Frontal cortex (tissue), 4 donors: ENCODE measurements around the gene IGFALS. TPM values are rescaled to one million over a fixed set of nuclear protein-coding genes. Genes with fewer than 3 reads are reported as not detected.

ENCODE experiments used
- DNase-seq, 2 donors: peaks; one replicate each; pipeline ENCODE4 v3.0.0; 2012; ENCODE audit warnings: low spot score in 2 of 2
- FAIRE-seq: peaks from 2 replicates; lab custom pipeline; 2012; peaks lifted over from hg19 to GRCh38; lab: Jason Lieb, UNC
- total RNA-seq: library from RNA; depleted of rRNA; stranded (reverse); fragments of >200 nt; gene quantifications from one replicate; pipeline ENCODE4 v1.2.3, GENCODE V29; 2014
- donor health status: control.
- donor health status: control.
- donor health status: control.

Gene IGFALS
- total RNA-seq, 1 donor from 2014 or later: under 0.01 TPM

GRCh38 chr16:1791256-1791942 lies 2.1 kb downstream of the IGFALS start:
- no peak for FAIRE-seq
- peak in 1 of 2 donors; percentile 38 for DNase-seq

- FAIRE-seq (no peak), DNase-seq (no peak)
Observed at GRCh38 chr16:1790611-1791255, 2.8 kb downstream of the IGFALS start.

- DNase-seq: no peak
- no peak for FAIRE-seq
Observed at GRCh38 chr16:1790261-1790610, 3.3 kb downstream of the IGFALS start.

- DNase-seq (no peak), FAIRE-seq (no peak)
Observed at GRCh38 chr16:1789643-1790045, 3.9 kb downstream of the IGFALS start.

DNA sequence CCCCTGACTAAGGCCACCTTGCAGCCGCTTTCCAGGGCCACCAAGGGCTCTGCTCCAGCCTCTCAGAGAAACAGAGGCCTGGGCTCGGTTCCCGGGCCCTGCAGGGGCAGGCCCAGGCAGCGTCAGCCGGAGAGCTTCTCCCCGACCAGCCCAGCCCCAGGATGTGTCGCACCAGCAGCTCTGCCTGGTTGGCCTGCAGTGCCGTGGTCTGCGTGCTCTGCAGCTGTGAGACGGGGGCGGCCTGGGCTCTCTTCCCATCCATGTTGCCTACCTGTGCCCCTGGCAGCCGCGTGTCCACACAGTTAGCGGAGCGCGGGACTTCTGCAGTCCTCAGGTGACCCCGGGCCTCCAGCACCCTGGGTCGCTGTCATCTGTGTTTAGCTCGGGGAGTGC lies 4.8 kb downstream of the IGFALS start:
- FAIRE-seq: no peak
- DNase-seq: no peak

- DNase-seq: no peak
- FAIRE-seq: no peak
Observed at GRCh38 chr16:1788095-1788707, 5.3 kb downstream of the IGFALS start.

GRCh38 chr16:1787322-1788094 lies 6.0 kb downstream of the IGFALS start:
- no peak for DNase-seq

GRCh38 chr16:1787056-1787321 lies 6.5 kb downstream of the IGFALS start:
- FAIRE-seq (no peak), DNase-seq (no peak)

More at GRCh38 chr16:1787322-1788094, 6.0 kb downstream of the IGFALS start:
- no peak for FAIRE-seq

DNA sequence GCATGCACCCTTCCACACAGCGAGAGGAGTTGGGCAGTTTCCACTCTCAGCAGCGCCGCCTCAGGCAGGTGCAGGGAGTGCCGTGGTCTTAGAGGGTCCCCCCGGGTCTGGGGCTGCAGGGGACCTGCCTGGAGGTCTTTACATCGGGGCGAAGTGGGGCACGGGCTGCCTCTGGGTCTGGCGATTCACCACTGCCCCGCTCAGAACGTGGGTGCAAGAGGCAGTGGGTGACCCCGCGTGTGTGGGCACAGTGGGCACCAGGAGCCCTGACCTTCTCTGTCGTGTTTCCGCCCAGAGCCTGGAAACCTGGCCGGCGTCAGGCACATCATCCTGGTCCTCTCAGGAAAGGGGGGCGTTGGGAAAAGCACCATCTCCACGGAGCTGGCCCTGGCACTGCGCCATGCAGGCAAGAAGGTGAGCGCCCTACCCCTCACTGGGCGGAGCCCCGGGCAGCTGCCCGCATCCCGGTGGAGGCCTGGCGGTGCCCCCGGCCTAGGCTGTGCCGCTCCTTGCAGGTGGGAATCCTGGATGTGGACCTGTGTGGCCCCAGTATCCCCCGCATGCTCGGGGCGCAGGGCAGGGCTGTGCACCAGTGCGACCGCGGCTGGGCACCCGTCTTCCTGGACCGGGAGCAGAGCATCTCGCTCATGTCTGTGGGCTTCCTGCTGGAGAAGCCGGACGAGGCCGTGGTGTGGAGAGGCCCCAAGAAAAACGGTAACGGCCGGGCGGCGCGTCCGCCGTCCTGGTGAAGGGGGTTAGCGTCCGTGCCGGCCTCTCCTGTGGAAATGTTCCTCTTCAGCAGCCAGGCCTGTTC lies 7.1 kb downstream of the IGFALS start:
- FAIRE-seq (no peak), DNase-seq (no peak)

DNA sequence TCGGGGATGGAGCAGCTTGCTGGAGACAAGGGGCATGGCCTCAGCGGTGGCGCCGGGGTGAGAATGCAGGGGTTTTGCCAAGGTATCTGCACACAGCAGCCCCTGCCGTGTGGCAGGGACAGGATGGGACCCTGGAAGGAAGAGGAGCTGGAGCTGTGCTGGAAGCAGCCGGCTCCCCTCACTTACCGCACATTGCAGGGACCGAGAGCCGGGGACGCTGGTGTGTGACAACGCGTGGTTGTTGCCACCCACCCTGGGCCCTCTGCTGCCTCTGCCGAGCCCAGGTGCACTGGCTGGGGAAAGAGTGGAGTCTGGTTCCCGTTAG lies 7.7 kb downstream of the IGFALS start:
- FAIRE-seq: no peak
- no peak for DNase-seq

GRCh38 chr16:1784977-1785845 lies 8.3 kb downstream of the IGFALS start:
- DNase-seq: no peak
- no peak for FAIRE-seq

DNA sequence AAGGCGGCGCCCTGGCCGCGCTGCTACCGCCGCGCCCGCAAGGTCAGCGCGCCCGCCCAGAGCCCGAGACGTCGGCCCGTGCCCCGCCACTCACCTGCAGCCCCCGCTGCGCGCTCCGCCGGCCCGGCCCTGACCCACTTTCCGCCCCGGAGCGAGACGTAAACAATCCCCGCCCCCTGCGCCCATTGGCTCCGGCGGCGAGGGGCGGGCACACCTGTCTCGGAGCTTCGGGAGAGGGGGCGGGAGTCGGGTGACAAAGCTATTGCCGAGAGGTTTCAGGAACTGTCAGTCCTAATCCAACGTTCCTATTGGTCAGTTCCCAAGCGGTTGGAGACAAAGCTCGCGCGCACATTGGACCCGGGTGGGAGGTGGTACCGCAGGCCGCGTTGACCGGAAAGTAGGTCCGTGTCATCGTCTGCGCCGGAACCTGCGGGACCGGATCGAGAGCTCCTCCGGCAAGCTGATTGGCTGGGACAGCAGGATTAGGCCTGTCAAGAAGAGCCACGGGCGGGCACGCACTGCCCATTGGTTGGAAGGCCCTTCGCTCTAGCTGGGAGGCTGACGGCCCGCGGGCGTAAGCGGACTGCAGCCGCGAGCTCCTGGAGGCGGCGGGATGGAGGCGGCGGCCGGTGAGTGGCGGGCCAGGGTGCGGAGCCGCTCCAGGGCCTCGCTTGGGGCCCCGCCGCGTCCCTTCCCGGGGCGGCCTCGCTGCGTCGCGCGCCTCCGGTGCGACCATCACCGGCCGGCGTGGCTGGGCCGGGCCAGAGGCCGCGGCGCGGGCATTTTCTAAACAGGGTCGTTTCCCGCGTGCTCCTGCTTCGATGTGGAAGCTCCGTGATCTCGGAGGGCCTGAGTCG lies 10.9 kb downstream of the IGFALS start, which contains the start of the genes NUBP2 and SPSB3:
Gene NUBP2, plus strand, starts transcription at position 553 of the 857 bp plus-strand sequence. Its CDS starts 61 bp downstream, at position 614.
Gene SPSB3, minus strand, starts transcription at position 164 of the 857 bp plus-strand sequence. CDS start 1,088 bp downstream, outside the sequence.
- FAIRE-seq (peak; percentile 99), DNase-seq (peak; percentile 100)

DNA sequence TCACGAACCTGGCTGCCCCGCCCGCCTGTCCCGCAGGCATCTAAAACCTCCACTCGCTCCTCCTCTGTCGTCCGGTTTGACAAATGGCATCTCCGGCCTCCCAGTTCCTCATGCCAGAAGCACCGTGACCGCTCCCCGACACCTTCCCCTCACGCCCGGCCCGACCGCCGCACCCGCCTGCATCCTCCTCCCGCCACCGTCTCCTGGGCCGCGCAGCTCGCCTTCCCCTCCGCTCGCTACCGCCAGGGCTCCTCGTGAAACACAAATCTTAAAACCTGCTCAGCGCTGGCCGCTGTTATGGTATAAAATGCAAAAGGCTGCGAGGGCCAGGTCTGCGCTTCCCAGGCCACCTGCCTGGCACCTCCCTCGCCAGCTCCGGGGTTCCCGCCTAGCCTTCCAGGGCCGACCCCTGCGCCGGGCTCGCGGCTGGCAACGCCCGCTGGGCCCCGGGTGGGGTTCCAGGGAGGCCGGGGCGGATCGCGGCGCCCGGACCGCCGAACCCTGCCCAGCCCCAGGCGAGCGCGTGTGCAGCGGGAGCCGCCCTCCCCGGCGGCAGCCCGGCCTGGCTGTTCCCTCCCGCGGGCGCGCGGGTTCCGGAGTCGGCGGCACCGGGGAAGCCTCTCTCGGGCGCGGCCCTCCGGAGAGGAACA lies 11.6 kb downstream of the IGFALS start:
- no peak for FAIRE-seq
- DNase-seq: no peak

GRCh38 chr16:1781254-1781653 lies 12.3 kb downstream of the IGFALS start:
- FAIRE-seq: no peak
- DNase-seq: no peak

GRCh38 chr16:1780677-1781072 lies 12.8 kb downstream of the IGFALS start:
- FAIRE-seq (no peak), DNase-seq (no peak)

- no peak for DNase-seq
- no peak for FAIRE-seq
Observed at GRCh38 chr16:1779741-1780676, 13.5 kb downstream of the IGFALS start.
